H1 (cell line): ENCODE results near the gene APAF1. TPM values are rescaled to one million over a fixed set of nuclear protein-coding genes. Genes with fewer than 3 reads are reported as not detected.

Experiments used
- CTCF ChIA-PET: fragments of 300-600 bp; sonication (Branson Sonifier 250); formaldehyde crosslinking; loops from one replicate; lab custom pipeline; 2021; ENCODE audit not compliant: partially characterized antibody; lab: Charles Lee
- POLR2A ChIA-PET: fragments of 300-600 bp; sonication (Branson Sonifier 250); formaldehyde crosslinking; loops from one replicate; lab custom pipeline; 2021; ENCODE audit warnings: inconsistent platforms; ENCODE audit not compliant: partially characterized antibody; lab: Charles Lee
- DNase-seq, 2 experiments: peaks; one replicate each; pipeline versions ENCODE4 v3.0.0 to v3.0.0-alpha.2; 2010 to 2022; ENCODE audit warnings: low spot score in 2 of 2, low read depth in 1 of 2, mixed read lengths in 1 of 2
- FAIRE-seq: peaks from 2 replicates; lab custom pipeline; 2011; peaks lifted over from hg19 to GRCh38; lab: Jason Lieb, UNC
- H2AFZ ChIP-seq: 2 replicates; pipeline ENCODE4 v1.8.1; 2012; ENCODE audit warnings: low read length, inconsistent platforms
- H2AK5ac ChIP-seq: 2 replicates; pipeline ENCODE4 v1.6.1; 2013; ENCODE audit warnings: low read depth, low read length
- H2BK120ac ChIP-seq: replicated peaks from 2 replicates; pipeline ENCODE3; 2013; ENCODE audit warnings: low read depth, low read length, inconsistent platforms
- H2BK12ac ChIP-seq: 2 replicates; pipeline ENCODE4 v1.6.1; 2013; ENCODE audit warnings: low read depth, low read length
- H2BK15ac ChIP-seq: 2 replicates; pipeline ENCODE4 v1.6.1; 2013; ENCODE audit warnings: low read length
- H2BK20ac ChIP-seq: 2 replicates; pipeline ENCODE4 v1.6.1; 2013; ENCODE audit warnings: low read length
- H2BK5ac ChIP-seq: 2 replicates; pipeline ENCODE4 v1.6.1; 2013; ENCODE audit warnings: low read depth, low read length
- H3K14ac ChIP-seq: 2 replicates; pipeline ENCODE4 v1.6.1; 2013; ENCODE audit warnings: inconsistent platforms; ENCODE audit not compliant: insufficient read length
- H3K18ac ChIP-seq: 2 replicates; pipeline ENCODE4 v1.6.1; 2013; ENCODE audit warnings: low read length; ENCODE audit errors: extremely low read depth
- H3K23ac ChIP-seq: 2 replicates; pipeline ENCODE4 v1.6.1; 2013; ENCODE audit warnings: inconsistent platforms; ENCODE audit not compliant: insufficient read length
- H3K23me2 ChIP-seq: 2 replicates; pipeline ENCODE4 v1.6.1; 2013; ENCODE audit warnings: low read depth, low read length
- H3K27ac ChIP-seq: 2 replicates; pipeline ENCODE4 v1.6.1; 2011; ENCODE audit warnings: low read depth, low read length, inconsistent platforms
- H3K27me3 ChIP-seq, 4 experiments: replicated peaks in 1 of 4; 1 replicate in 1 of 4; 2 replicates in 3 of 4; pipeline versions ENCODE4 v1.6.1 to v1.8.1; 2011 to 2013; ENCODE audit warnings: low read length in 3 of 4, mild to moderate bottlenecking in 3 of 4, inconsistent platforms in 2 of 4, mixed read lengths in 2 of 4, moderate library complexity in 1 of 4; ENCODE audit not compliant: control insufficient read depth in 3 of 4, insufficient read depth in 3 of 4; ENCODE audit errors: extremely low read depth in 1 of 4
- H3K36me3 ChIP-seq, 4 experiments: 2 replicates each; pipeline versions ENCODE4 v1.6.1 to v1.8.1; 2011 to 2013; ENCODE audit warnings: mild to moderate bottlenecking in 4 of 4, low read length in 3 of 4, moderate library complexity in 2 of 4, control low read depth in 1 of 4, inconsistent platforms in 1 of 4; ENCODE audit not compliant: insufficient read depth in 4 of 4, control insufficient read depth in 2 of 4
- H3K4ac ChIP-seq: replicated peaks from 2 replicates; pipeline ENCODE3; 2013; ENCODE audit warnings: low read length, low read depth, mixed read lengths, inconsistent platforms; ENCODE audit not compliant: insufficient read length
- H3K4me1 ChIP-seq, 4 experiments: replicated peaks in 1 of 4; 1 replicate in 1 of 4; 2 replicates in 3 of 4; pipeline versions ENCODE4 v1.6.1 to v1.8.1; 2011 to 2013; ENCODE audit warnings: low read length in 3 of 4, inconsistent platforms in 2 of 4, mixed read lengths in 1 of 4; ENCODE audit not compliant: insufficient read depth in 4 of 4, control insufficient read depth in 3 of 4
- H3K4me2 ChIP-seq, 2 experiments: 2 replicates each; pipeline versions ENCODE4 v1.6.1 to v1.8.1; 2011 to 2013; ENCODE audit warnings: low read depth in 2 of 2, low read length in 2 of 2, control low read depth in 1 of 2, inconsistent platforms in 1 of 2, mild to moderate bottlenecking in 1 of 2; ENCODE audit not compliant: insufficient read depth in 1 of 2
- H3K4me3 ChIP-seq, 4 experiments: fragments of 200-600, 300-600 bp in 1 of 4; sonication (generic), shearing (Covaris generic), sonication (Bioruptor Twin) in 1 of 4; 2 replicates each; pipeline versions ENCODE4 v1.5.1 to v1.8.1; 2011 to 2016; ENCODE audit warnings: low read length in 4 of 4, low read depth in 3 of 4, control low read depth in 2 of 4, inconsistent platforms in 2 of 4, mild to moderate bottlenecking in 2 of 4, mixed read lengths in 1 of 4, moderate library complexity in 1 of 4; ENCODE audit not compliant: insufficient read depth in 2 of 4; ENCODE audit errors: extremely low read depth in 1 of 4
- H3K56ac ChIP-seq: replicated peaks from 2 replicates; pipeline ENCODE3; 2013; ENCODE audit warnings: low read depth, mild to moderate bottlenecking, mixed read lengths, low read length, inconsistent platforms; ENCODE audit not compliant: insufficient read length
- H3K79me1 ChIP-seq: 2 replicates; pipeline ENCODE4 v1.6.1; 2013; ENCODE audit warnings: low read depth, low read length, control low read depth
- H3K79me2 ChIP-seq, 2 experiments: 2 replicates each; pipeline versions ENCODE4 v1.6.1 to v1.8.1; 2012 to 2013; ENCODE audit warnings: low read length in 2 of 2, mild to moderate bottlenecking in 2 of 2, inconsistent platforms in 1 of 2; ENCODE audit not compliant: insufficient read depth in 2 of 2, control insufficient read depth in 1 of 2
- H3K9ac ChIP-seq, 4 experiments: replicated peaks in 1 of 4; 1 replicate in 1 of 4; 2 replicates in 3 of 4; pipeline versions ENCODE4 v1.6.1 to v1.8.1; 2011 to 2013; ENCODE audit warnings: low read depth in 3 of 4, low read length in 3 of 4, control low read depth in 2 of 4, mild to moderate bottlenecking in 2 of 4, moderate library complexity in 2 of 4, inconsistent platforms in 1 of 4; ENCODE audit errors: extremely low read depth in 1 of 4
- H3K9me3 ChIP-seq, 2 experiments: 2 replicates each; pipeline versions ENCODE4 v1.6.1 to v1.8.1; 2012 to 2013; ENCODE audit warnings: mild to moderate bottlenecking in 2 of 2, moderate library complexity in 2 of 2, control low read depth in 1 of 2, inconsistent platforms in 1 of 2, low read depth in 1 of 2, low read length in 1 of 2, mixed read lengths in 1 of 2; ENCODE audit not compliant: insufficient read depth in 2 of 2
- H4K20me1 ChIP-seq, 2 experiments: replicated peaks in 1 of 2; 2 replicates each; pipeline versions ENCODE3 to v1.8.1; 2011 to 2013; ENCODE audit warnings: inconsistent platforms in 2 of 2, low read length in 2 of 2, mild to moderate bottlenecking in 1 of 2; ENCODE audit not compliant: insufficient read depth in 2 of 2, control insufficient read depth in 1 of 2
- H4K5ac ChIP-seq: 2 replicates; pipeline ENCODE4 v1.6.1; 2013; ENCODE audit warnings: low read length, low read depth, mixed read lengths, inconsistent platforms; ENCODE audit not compliant: insufficient read length
- H4K8ac ChIP-seq: 2 replicates; pipeline ENCODE4 v1.8.0; 2013; ENCODE audit warnings: mild to moderate bottlenecking, moderate library complexity, low read length, inconsistent platforms; ENCODE audit not compliant: insufficient read depth; ENCODE audit errors: extremely low read depth
- H4K91ac ChIP-seq: replicated peaks from 2 replicates; pipeline ENCODE3; 2013; ENCODE audit warnings: low read length, mixed read lengths, inconsistent platforms; ENCODE audit not compliant: insufficient read length
- FOSL1 ChIP-seq: IDR thresholded peaks from 2 replicates; pipeline ENCODE4 v1.6.1; 2011; ENCODE audit warnings: mild to moderate bottlenecking, low read depth, low read length, moderate library complexity; ENCODE audit not compliant: insufficient read depth
- POLR2A ChIP-seq, 2 experiments: IDR thresholded peaks; 1 replicate in 1 of 2; 2 replicates in 1 of 2; pipeline ENCODE4 v1.6.1; 2011; ENCODE audit warnings: low read depth in 2 of 2, low read length in 2 of 2, mild to moderate bottlenecking in 2 of 2; ENCODE audit errors: control extremely low read depth in 1 of 2
- TAF1 ChIP-seq: IDR thresholded peaks from 2 replicates; pipeline ENCODE4 v1.6.1; 2011; ENCODE audit warnings: mild to moderate bottlenecking, low read depth, low read length
- WGBS, 2 experiments: shearing (Covaris generic) in 1 of 2; methylation state at CpG; one replicate each; pipeline versions ENCODE4 v1.1.6 to v1.1.7; 2013 to 2015; ENCODE audit warnings: low lambda C conversion rate in 2 of 2, mixed read lengths in 2 of 2, inconsistent platforms in 1 of 2, low coverage in 1 of 2, missing lambda C conversion rate in 1 of 2; ENCODE audit not compliant: insufficient replicate concordance in 2 of 2, insufficient coverage in 1 of 2, insufficient read length in 1 of 2; ENCODE audit errors: extremely low coverage in 1 of 2, missing lambda C conversion rate in 1 of 2; 5-methylcytosine and 5-hydroxymethylcytosine counted together
- polyA plus RNA-seq, 7 experiments: library from polyadenylated mRNA; depleted of rRNA in 3 of 7; stranded (reverse) in 5 of 7; unstranded in 2 of 7; fragments of >200 nt in 5 of 7; fragments of 200-250 nt in 2 of 7; gene quantifications; 1 replicate in 5 of 7; 2 replicates in 1 of 7; 4 replicates in 1 of 7; pipeline versions ENCODE4 v1.2.1 to v1.2.3, GENCODE V29; 2011 to 2013; ENCODE audit warnings: missing spikeins in 2 of 7, mixed read lengths in 2 of 7
- total RNA-seq: library from RNA; stranded (reverse); fragmentation: NEBNext Ultra II Directional; extraction: Animal tissue kit (Norgen Biotek cat#: 25700); gene quantifications from 2 replicates; pipeline ENCODE4 v1.2.1, GENCODE V29; 2021

Gene APAF1
- total and polyA plus RNA-seq, 2 of the 8 experiments (the other 6 are each of a cell fraction or from before 2014, with no cell fraction given) = 4.7 to 22.6 TPM

DNA sequence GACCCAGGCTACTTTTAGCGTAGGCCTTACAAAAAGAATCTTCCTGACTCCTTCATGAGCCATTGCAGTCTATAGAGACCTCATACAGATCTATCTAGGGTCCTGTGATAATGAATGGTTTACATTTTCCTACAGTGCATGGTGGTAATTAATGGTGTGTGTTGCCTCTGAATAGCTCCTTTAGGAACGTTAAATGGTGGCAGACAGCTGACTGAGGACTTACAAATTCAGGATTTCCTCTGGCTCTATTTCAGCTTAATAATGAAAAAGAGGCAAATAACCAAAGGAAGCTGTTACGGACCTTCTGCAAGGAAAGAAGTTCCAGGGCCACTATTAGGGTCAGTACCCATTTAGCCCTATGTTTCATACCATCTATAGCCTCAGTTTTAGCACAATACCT lies 5.6 kb upstream of the APAF1 start:
- 88% methylated on average over 3 of the region's 3 CpGs; no CpG with 5 or more reads in 1 of the 2 experiments for WGBS, 2 experiments
- Histone ChIP-seq H3K4me3 (no peak overlapping the region), H4K8ac (no peak overlapping the region), H2AFZ (no peak overlapping the region), H2BK20ac (no peak overlapping the region), H2BK12ac (no peak overlapping the region), H2BK15ac (no peak overlapping the region), H3K9ac (no peak overlapping the region), H3K14ac (no peak overlapping the region), H4K91ac (no peak overlapping the region), H3K27me3 (no peaks in the 10 kb centered on the region), H3K18ac (no peak overlapping the region), H4K20me1 (peaks cover 2% of the 10 kb centered on the region in 2 experiments), H3K23me2 (peaks cover 4% of the 10 kb centered on the region), H3K4me1 (no peaks in the 10 kb centered on the region), H3K79me1 (no peaks in the 10 kb centered on the region; the same call in 1 of the 2 replicates), H3K9me3 (no peaks in the 10 kb centered on the region), H3K4ac (no peak overlapping the region), H4K5ac (no peak overlapping the region), H3K23ac (no peak overlapping the region), H3K56ac (no peak overlapping the region), H2AK5ac (no peak overlapping the region), H3K4me2 (no peak overlapping the region), H2BK120ac (no peak overlapping the region), H3K36me3 (no peaks in the 10 kb centered on the region), H2BK5ac (no peak overlapping the region), H3K79me2 (peaks cover 0 to 3% of the 10 kb centered on the region in 2 experiments; a peak in 1 of 4 replicates), H3K27ac (no peak overlapping the region)
- CTCF ChIA-PET = interaction anchor here (0.6 to 1.6 kb wide), 6 partner anchors 9 to 108 kb away, joined by 3 to 5 read pairs (median 3); no protein-coding TSS in a partner anchor
- no peak for FAIRE-seq
- no peak for DNase-seq
- POLR2A ChIA-PET = interaction anchor here (0.7 to 1.9 kb wide), 3 partner anchors 15 to 46 kb away, joined by 3 to 7 read pairs (median 3); partner anchors contain the start of gene SLC25A3
- no peak for TF ChIP-seq TAF1
- no peak for TF ChIP-seq FOSL1
- TF ChIP-seq POLR2A (IDR thresholded peaks at IDR 0.05; ENCODE audit: control extremely low read depth in 1 of 2, low read depth in 2 of 2, low read length in 2 of 2) = no peak
